AG04450 (cell line): ENCODE measurements around the gene RDM1. TPM values are rescaled to one million over a fixed set of nuclear protein-coding genes. Genes with fewer than 3 reads are reported as not detected.
"Not testable (repeated sequence)": the region's sequence is repeated elsewhere in the genome, so short reads cannot be mapped to it uniquely, and the experiment has no call there.

Experiments used
- CTCF ChIA-PET: fragments of 300-600, 350-600 bp; formaldehyde crosslinking; extraction: SDS; loops from one replicate; lab custom pipeline; 2022; ENCODE audit warnings: antibody characterized with exemption, inconsistent platforms; lab: Charles Lee
- POLR2A ChIA-PET: fragments of 350-600 bp; formaldehyde crosslinking; extraction: SDS; loops from one replicate; lab custom pipeline; 2021; ENCODE audit warnings: antibody characterized with exemption, inconsistent platforms; lab: Yijun Ruan, JAX
- DNase-seq: peaks from one replicate; pipeline ENCODE4 v3.0.0-alpha.2; 2011; ENCODE audit warnings: low read depth, low spot score
- H3K27ac ChIP-seq: one replicate; pipeline ENCODE4 v1.5.1; 2012; ENCODE audit warnings: low read depth, low read length, control low read depth
- H3K27me3 ChIP-seq: one replicate; pipeline ENCODE4 v1.6.0; 2012; ENCODE audit warnings: low read length; ENCODE audit not compliant: control insufficient read depth, insufficient read depth
- H3K4me3 ChIP-seq: 2 replicates; pipeline ENCODE4 v1.5.1; 2011; ENCODE audit warnings: mild to moderate bottlenecking, low read depth, low read length, control low read depth
- H3K9me3 ChIP-seq: 2 replicates; pipeline ENCODE4 v1.5.1; 2012; ENCODE audit warnings: low read length; ENCODE audit not compliant: control insufficient read depth, insufficient read depth
- CTCF ChIP-seq: IDR thresholded peaks from 2 replicates; pipeline ENCODE4 v1.5.1; 2011; ENCODE audit warnings: low read depth, low read length, control low read depth, inconsistent platforms
- polyA plus RNA-seq: library from polyadenylated mRNA; depleted of rRNA; stranded (reverse); fragments of >200 nt; gene quantifications from 2 replicates; pipeline ENCODE4 v1.2.3, GENCODE V29; 2011

RDM1 gene
- polyA plus RNA-seq, 1 experiment = not detected

- peak; percentile 75 for TF ChIP-seq CTCF
- Histone ChIP-seq H3K27ac (no peak overlapping the region), H3K27me3 (no peaks in the 10 kb centered on the region), H3K4me3 (no peak overlapping the region), H3K9me3 (no peaks in the 10 kb centered on the region)
- POLR2A ChIA-PET = interaction anchor here (0.6 kb wide), 1 partner anchor 43 kb away, joined by 3 read pairs; no protein-coding TSS in a partner anchor
- CTCF ChIA-PET = interaction anchor here (0.6 to 2.5 kb wide), 7 partner anchors 10 to 533 kb away, joined by 3 to 8 read pairs (median 5); no protein-coding TSS in a partner anchor
- DNase-seq = no peak
These were observed 16.6 kb upstream of the RDM1 start for GRCh38 chr17:35947156-35947585.

- DNase-seq = no peak
- no peak for TF ChIP-seq CTCF
- POLR2A ChIA-PET = no interaction called here
- no peak overlapping the region for H3K4me3 ChIP-seq
- no peaks in the 10 kb centered on the region for H3K9me3 ChIP-seq
- CTCF ChIA-PET = interaction anchor here (1.2 kb wide), 1 partner anchor 12 kb away, joined by 5 read pairs; no protein-coding TSS in a partner anchor
- no peaks in the 10 kb centered on the region for H3K27me3 ChIP-seq
- no peak overlapping the region for H3K27ac ChIP-seq
These were observed 13.6 kb upstream of the RDM1 start for GRCh38 chr17:35944151-35944550.

GRCh38 chr17:35943537-35943936 is 13.0 kb upstream of the RDM1 start, which contains the start of gene LYZL6:
TSS of gene LYZL6 (minus strand) at chr17:35943713. CDS start at chr17:35939356, 4,357 bp downstream.
- ChIA-PET POLR2A (no interaction called here), CTCF (interaction anchor here (0.6 kb wide), 1 partner anchor 744 kb away, joined by 3 read pairs; no protein-coding TSS in a partner anchor)
- DNase-seq = no peak
- Histone ChIP-seq H3K4me3 (no peak within 1 kb of the TSS), H3K27ac (no peak within 1 kb of the TSS), H3K9me3 (no peaks in the 10 kb centered on the region), H3K27me3 (no peaks in the 10 kb centered on the region)
- TF ChIP-seq CTCF = no peak

GRCh38 chr17:35942588-35943186 is 12.1 kb upstream of the RDM1 start:
- TF ChIP-seq CTCF = no peak
- POLR2A ChIA-PET = no interaction called here
- H3K27me3 ChIP-seq = no peaks in the 10 kb centered on the region
- no peaks in the 10 kb centered on the region for H3K9me3 ChIP-seq
- H3K4me3 ChIP-seq = no peak overlapping the region
- H3K27ac ChIP-seq = no peak overlapping the region
- no peak for DNase-seq
- CTCF ChIA-PET = no interaction called here

- H3K4me3 ChIP-seq, CTCF ChIA-PET, H3K27ac ChIP-seq, H3K27me3 ChIP-seq, POLR2A ChIA-PET, H3K9me3 ChIP-seq, DNase-seq: not testable (repeated sequence)
These were observed 7.9 kb upstream of the RDM1 start for GRCh38 chr17:35938492-35938891.
